GM18502 (cell line): ENCODE measurements around the gene ABTB2.
A peak's percentile ranks its signal among the peaks of the same experiment; 100 is the strongest.
"Not testable (repeated sequence)": the region's sequence is repeated elsewhere in the genome, so short reads cannot be mapped to it uniquely, and the experiment has no call there.

Experiments
- ATAC-seq: cut with Tn5 transposase; IDR thresholded peaks from one replicate; pipeline ENCODE4 v1.9.1; 2021; ENCODE audit warnings: mild to moderate bottlenecking; ENCODE audit not compliant: unreplicated experiment, poor library complexity

ABTB2 gene

GRCh38 chr11:34180814-34181165, 177.0 kb downstream of the ABTB2 start:
- ATAC-seq = not testable (repeated sequence)

GRCh38 chr11:34180040-34180813, 177.6 kb downstream of the ABTB2 start:
- no peak for ATAC-seq

- ATAC-seq = no peak
Observed at GRCh38 chr11:34179026-34179675, 178.7 kb downstream of the ABTB2 start.

GRCh38 chr11:34178209-34178821, 179.5 kb downstream of the ABTB2 start:
- no peak for ATAC-seq

GRCh38 chr11:34176751-34177209, 181.0 kb downstream of the ABTB2 start:
- no peak for ATAC-seq

- no peak for ATAC-seq
Observed at GRCh38 chr11:34175284-34176019, 182.4 kb downstream of the ABTB2 start.

GRCh38 chr11:34174412-34175041, 183.3 kb downstream of the ABTB2 start:
- peak; percentile 91 for ATAC-seq

- ATAC-seq = no peak
Observed at GRCh38 chr11:34173050-34173449, 184.8 kb downstream of the ABTB2 start.

- no peak for ATAC-seq
Observed at GRCh38 chr11:34169686-34170085, 188.1 kb downstream of the ABTB2 start.

GRCh38 chr11:34168642-34169420, 189.0 kb downstream of the ABTB2 start:
- ATAC-seq = no peak

- no peak for ATAC-seq
Observed at GRCh38 chr11:34167961-34168360, 189.8 kb downstream of the ABTB2 start.

- no peak for ATAC-seq
Observed at GRCh38 chr11:34166806-34167740, 190.7 kb downstream of the ABTB2 start.

GRCh38 chr11:34165786-34166555, 191.8 kb downstream of the ABTB2 start:
- ATAC-seq = no peak

GRCh38 chr11:34165121-34165520, 192.7 kb downstream of the ABTB2 start:
- ATAC-seq = no peak

GRCh38 chr11:34162856-34163255, 195.0 kb downstream of the ABTB2 start:
- no peak for ATAC-seq

- no peak for ATAC-seq
Observed at GRCh38 chr11:34162493-34162820, 195.4 kb downstream of the ABTB2 start.

GRCh38 chr11:34161812-34162492, 195.9 kb downstream of the ABTB2 start:
- no peak for ATAC-seq
